Mucosa of descending colon (tissue), 3 donors: ENCODE data around the gene EEF2KMT. TPM values are rescaled to one million over a fixed set of nuclear protein-coding genes. Genes with fewer than 3 reads are reported as not detected.
"Not testable (repeated sequence)": the region's sequence is repeated elsewhere in the genome, so short reads cannot be mapped to it uniquely, and the experiment has no call there.

Source experiments
- ATAC-seq: fragments of 200-7000 bp; cut with Tn5 transposase; one replicate; pipeline ENCODE4 v1.9.1; 2020; ENCODE audit warnings: mild to moderate bottlenecking, moderate library complexity
- DNase-seq, 3 donors: peaks; one replicate each; pipeline ENCODE4 v3.0.0-alpha.2; 2020
- H3K36me3 ChIP-seq: fragments of 200-600 bp; one replicate; pipeline ENCODE4 v1.8.0; 2021; ENCODE audit warnings: low read depth, mild to moderate bottlenecking
- H3K4me1 ChIP-seq: fragments of 200-600 bp; one replicate; pipeline ENCODE4 v1.8.0; 2021; ENCODE audit warnings: low read depth, mild to moderate bottlenecking
- H3K4me3 ChIP-seq: fragments of 200-600 bp; one replicate; pipeline ENCODE4 v1.8.0; 2021; ENCODE audit warnings: mild to moderate bottlenecking
- H3K9me3 ChIP-seq: fragments of 200-600 bp; one replicate; pipeline ENCODE4 v1.8.0; 2021; ENCODE audit warnings: mild to moderate bottlenecking
- CTCF ChIP-seq: fragments of 200-600 bp; IDR thresholded peaks from one replicate; pipeline ENCODE4 v1.8.0; 2022; ENCODE audit warnings: antibody characterized with exemption, mild to moderate bottlenecking
- intact Hi-C, 2 donors: fragments of 100-400 bp; cut with DNase I in 1 of 2; cut with micrococcal nuclease in 1 of 2; formaldehyde crosslinking; loops; one replicate each; pipeline versions ENCODE4 v1.11.0 to v1.11.1; 2022; cut with DNase I, micrococcal nuclease
- total RNA-seq, 3 donors: library from RNA; stranded (reverse); fragmentation: NEBNext Ultra II Directional in 2 of 3; extraction: Animal tissue kit (Norgen Biotek cat#: 25700) in 2 of 3; gene quantifications; one replicate each; pipeline versions ENCODE4 v1.2.1 to v1.2.4, GENCODE V29; 2021 to 2023
- donor health status: DM: no; HTN: no; CAD: no; lungs with moderate emphysema.
- donor health status: DM: no; HTN: no; CAD: no.
- donor health status: DM: no; HTN: yes; CAD: no.

The EEF2KMT gene
- total RNA-seq, 3 donors from 2014 or later, result 5.7 to 7.5 (median 7.0) TPM

DNA sequence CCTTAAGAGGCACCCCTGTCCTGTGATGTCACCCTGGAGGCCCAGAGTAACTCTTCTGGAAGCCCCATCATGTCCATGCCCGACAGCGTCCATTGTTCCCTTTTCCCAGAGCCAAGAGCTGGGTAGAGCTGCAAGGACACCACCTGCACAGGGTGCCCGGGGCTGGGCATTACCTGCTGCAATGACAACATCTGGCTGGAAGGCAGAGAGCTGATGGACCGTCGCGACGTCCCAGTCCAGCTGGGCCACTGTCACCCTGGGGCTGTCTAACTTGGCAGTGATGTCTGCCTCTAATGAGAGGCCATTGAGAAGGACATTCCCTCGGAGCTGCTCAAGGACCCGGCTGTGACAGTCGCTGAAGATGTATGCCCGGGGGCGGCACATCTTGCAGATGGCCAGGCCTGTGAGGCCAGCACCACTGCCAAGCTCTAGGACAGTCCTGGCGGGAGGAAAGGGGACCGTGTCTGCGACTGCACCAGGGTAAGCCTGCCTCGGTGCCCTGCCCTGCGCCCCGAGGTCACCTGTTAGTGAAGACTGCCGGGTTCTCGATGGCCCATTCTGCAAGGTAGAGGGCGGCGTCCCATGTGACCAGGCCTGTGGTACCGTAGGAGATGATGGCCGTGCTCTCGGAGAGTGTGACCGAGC is 7.6 kb downstream of the EEF2KMT start:
- DNase-seq, result peak in 1 of 3 donors; percentile 44
- intact Hi-C loops, H3K9me3 ChIP-seq, H3K4me3 ChIP-seq, H3K4me1 ChIP-seq, ATAC-seq, H3K36me3 ChIP-seq: not testable (repeated sequence)

DNA sequence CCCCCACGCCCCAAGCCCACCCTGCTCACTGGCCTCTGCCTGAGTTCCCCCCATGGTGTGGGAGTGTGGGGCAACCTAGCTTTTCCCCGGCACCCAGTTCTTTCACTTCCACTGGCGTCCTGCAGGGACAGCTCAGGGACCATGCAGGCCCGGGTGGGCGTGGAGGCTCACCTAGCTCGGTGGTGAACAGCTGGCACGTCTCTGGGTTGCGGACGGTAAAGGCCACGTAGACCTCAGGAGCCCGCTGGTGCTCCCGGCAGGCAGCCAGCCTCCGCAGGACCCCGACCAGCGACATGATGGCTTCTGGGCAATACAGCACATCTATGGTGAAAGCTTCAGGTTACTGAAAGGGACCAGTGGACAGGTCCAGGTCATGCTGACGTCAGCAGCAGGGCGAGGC is 8.7 kb downstream of the EEF2KMT start:
- H3K9me3 ChIP-seq, H3K4me1 ChIP-seq, ATAC-seq, H3K4me3 ChIP-seq, H3K36me3 ChIP-seq, intact Hi-C loops: not testable (repeated sequence)
- peak in 1 of 3 donors; percentile 43 for DNase-seq

GRCh38 chr16:5088086-5088790 is 9.4 kb downstream of the EEF2KMT start:
- intact Hi-C loops, H3K36me3 ChIP-seq, ATAC-seq: not testable (repeated sequence)

GRCh38 chr16:5085716-5086115 is 11.9 kb downstream of the EEF2KMT start:
- H3K4me3 ChIP-seq, H3K4me1 ChIP-seq, H3K9me3 ChIP-seq, ATAC-seq, H3K36me3 ChIP-seq, intact Hi-C loops: not testable (repeated sequence)
- DNase-seq, result peak in 1 of 3 donors; percentile 38

More at GRCh38 chr16:5088086-5088790, 9.4 kb downstream of the EEF2KMT start:
- H3K4me1 ChIP-seq, H3K4me3 ChIP-seq, H3K9me3 ChIP-seq: not testable (repeated sequence)
- DNase-seq, result peak in 1 of 3 donors; percentile 34

DNA sequence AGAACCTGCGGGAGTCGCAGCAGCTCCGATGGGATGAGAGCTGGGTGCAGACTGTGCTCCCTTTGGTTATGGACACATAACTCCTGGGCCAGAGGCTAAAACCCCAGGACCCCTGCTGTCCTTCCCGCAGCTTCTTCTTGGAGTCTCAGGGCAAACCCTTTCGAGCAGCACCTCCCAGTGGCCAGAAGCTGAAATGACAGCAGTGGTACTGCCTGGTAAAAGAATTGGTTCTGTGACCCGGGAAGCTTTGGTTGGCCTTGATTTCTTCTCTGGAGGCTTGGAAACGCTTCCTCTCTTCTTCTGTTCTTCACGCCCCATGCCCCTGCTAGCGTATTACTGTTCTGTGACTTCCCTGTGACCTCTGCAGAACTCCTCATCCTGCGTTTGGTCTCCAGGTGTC is 12.8 kb downstream of the EEF2KMT start:
- H3K9me3 ChIP-seq, H3K4me3 ChIP-seq, H3K36me3 ChIP-seq, ATAC-seq, H3K4me1 ChIP-seq, intact Hi-C loops: not testable (repeated sequence)
- peak; percentile 44 to 72 (median 72) for DNase-seq
- TF ChIP-seq CTCF, result peak; percentile 55

GRCh38 chr16:5084099-5084731 is 13.4 kb downstream of the EEF2KMT start:
- H3K36me3 ChIP-seq, ATAC-seq, intact Hi-C loops, H3K9me3 ChIP-seq, H3K4me1 ChIP-seq, H3K4me3 ChIP-seq: not testable (repeated sequence)
- DNase-seq, result peak in 1 of 3 donors; percentile 43

GRCh38 chr16:5083646-5084045 is 13.9 kb downstream of the EEF2KMT start:
- intact Hi-C loops, H3K4me3 ChIP-seq, DNase-seq, ATAC-seq, H3K9me3 ChIP-seq, H3K4me1 ChIP-seq, H3K36me3 ChIP-seq: not testable (repeated sequence)

DNA sequence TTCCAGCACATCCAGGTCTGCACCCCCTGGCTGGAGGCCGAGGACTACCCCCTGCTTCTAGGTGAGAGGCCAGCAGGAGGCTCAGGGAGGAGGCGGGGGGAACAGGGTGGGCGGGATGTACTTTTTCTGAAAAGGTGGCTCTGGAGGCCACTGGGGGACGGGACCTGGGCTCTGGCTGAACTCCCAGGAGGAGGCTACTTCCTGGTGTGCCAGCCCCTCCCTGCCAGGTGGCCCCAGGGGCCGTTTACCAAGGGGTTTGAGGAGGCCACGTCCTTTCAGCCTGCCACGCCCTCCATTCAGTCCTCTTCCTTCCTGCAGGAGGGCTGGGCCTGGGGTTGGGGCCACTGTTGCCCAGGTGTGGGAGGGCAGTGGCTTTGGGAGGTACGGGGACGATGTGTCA is 16.6 kb downstream of the EEF2KMT start:
- ATAC-seq, result peak; percentile 92
- H3K36me3 ChIP-seq, intact Hi-C loops: not testable (repeated sequence)

GRCh38 chr16:5080461-5080860 is 17.1 kb downstream of the EEF2KMT start:
- ATAC-seq (peak; percentile 42), DNase-seq (peak in 2 of 3 donors; percentile 66 to 78)
- H3K9me3 ChIP-seq, H3K4me1 ChIP-seq, H3K36me3 ChIP-seq, H3K4me3 ChIP-seq, intact Hi-C loops: not testable (repeated sequence)

More for the DNA sequence above, 16.6 kb downstream of the EEF2KMT start:
- H3K4me1 ChIP-seq, H3K4me3 ChIP-seq, H3K9me3 ChIP-seq: not testable (repeated sequence)
- DNase-seq, result peak; percentile 74 to 93 (median 83)
